NCI-H2196 treated with DMSO at 0.1 percent for 48 hours (cell line): Measurements from ENCODE around the gene THAP2.
"Not testable (repeated sequence)": the region's sequence is repeated elsewhere in the genome, so short reads cannot be mapped to it uniquely, and the experiment has no call there.

Experiments used
- DNase-seq: peaks from one replicate; lab custom pipeline; 2025; ENCODE audit not compliant: unreplicated experiment; lab: John Stamatoyannopoulos, UW

THAP2 gene

GRCh38 chr12:71661977-71662530 is 2.0 kb upstream of the THAP2 start:
- DNase-seq: no peak

GRCh38 chr12:71662849-71663560 is 1.1 kb upstream of the THAP2 start:
- no peak for DNase-seq

GRCh38 chr12:71664411-71665089 is 449 bp downstream of the THAP2 start:
- no peak for DNase-seq

GRCh38 chr12:71665090-71665463 is 976 bp downstream of the THAP2 start:
- no peak for DNase-seq

GRCh38 chr12:71666259-71666658 is 2.2 kb downstream of the THAP2 start:
- no peak for DNase-seq

GRCh38 chr12:71671311-71671710 is 7.2 kb downstream of the THAP2 start:
- no peak for DNase-seq

- peak; percentile 17 for DNase-seq
These were observed 7.7 kb downstream of the THAP2 start for GRCh38 chr12:71671816-71672215.

GRCh38 chr12:71682466-71682865 is 18.4 kb downstream of the THAP2 start:
- DNase-seq: no peak

- no peak for DNase-seq
These were observed 19.5 kb downstream of the THAP2 start for GRCh38 chr12:71683633-71684032.

- no peak for DNase-seq
These were observed 20.0 kb downstream of the THAP2 start for GRCh38 chr12:71684081-71684480.

GRCh38 chr12:71685312-71685906 is 21.3 kb downstream of the THAP2 start:
- DNase-seq: no peak

- DNase-seq: peak; percentile 74
These were observed 22.0 kb downstream of the THAP2 start, which contains the start of gene TMEM19 for GRCh38 chr12:71685914-71686657. TMEM19 (plus strand) TSS chr12:71686082; CDS start chr12:71686681, 599 bp downstream.

GRCh38 chr12:71686658-71687025 is 22.5 kb downstream of the THAP2 start:
- no peak for DNase-seq

GRCh38 chr12:71687172-71687571 is 23.1 kb downstream of the THAP2 start:
- DNase-seq: not testable (repeated sequence)

GRCh38 chr12:71688961-71689570 is 25.0 kb downstream of the THAP2 start:
- DNase-seq: no peak

GRCh38 chr12:71691504-71692129 is 27.5 kb downstream of the THAP2 start:
- peak; percentile 45 for DNase-seq

- DNase-seq: no peak
These were observed 29.0 kb downstream of the THAP2 start for GRCh38 chr12:71693126-71693525.

GRCh38 chr12:71693651-71694050 is 29.6 kb downstream of the THAP2 start:
- not testable (repeated sequence) for DNase-seq

- DNase-seq: no peak
These were observed 30.2 kb downstream of the THAP2 start for GRCh38 chr12:71694099-71694820.

GRCh38 chr12:71695782-71696181 is 31.7 kb downstream of the THAP2 start:
- no peak for DNase-seq
